Measurements from ENCODE around the gene B9D1. TPM values are rescaled to one million over a fixed set of nuclear protein-coding genes. Genes with fewer than 3 reads are reported as not detected.

The B9D1 gene
- total RNA-seq, 1 experiment from 2014 or later, result 20.0 TPM

- Histone ChIP-seq H3K9me2 (ENCODE audit: insufficient read depth) (no peaks in the 10 kb centered on the region), H3K36me3 (ENCODE audit: control insufficient read depth in 1 of 2, insufficient read depth in 2 of 2, low read length in 2 of 2) (peaks cover 4 to 22% of the 10 kb centered on the region in 2 experiments; a peak in 2 of 4 replicates), H3K9me3 (ENCODE audit: control insufficient read depth in 1 of 2, insufficient read depth in 1 of 2, low read depth in 1 of 2, low read length in 2 of 2) (no peaks in the 10 kb centered on the region), H4K20me1 (ENCODE audit: insufficient read depth) (no peaks in the 10 kb centered on the region), H3K27ac (ENCODE audit: low read depth, low read length) (no peak overlapping the region), H3K9ac (ENCODE audit: low read length) (no peak overlapping the region), H3K4me3 (replicated peaks in 1 of 2; ENCODE audit: low read depth in 1 of 2, low read length in 2 of 2) (no peak overlapping the region), H2AFZ (ENCODE audit: low read depth, low read length, poor library complexity, severe bottlenecking) (no peak overlapping the region), H3K27me3 (ENCODE audit: insufficient read depth, low read length) (no peaks in the 10 kb centered on the region), H3K4me1 (ENCODE audit: control insufficient read depth in 1 of 2, insufficient read depth in 2 of 2, low read length in 2 of 2) (peaks cover 7 to 14% of the 10 kb centered on the region in 2 experiments; a peak in 3 of 4 replicates), H3K79me2 (ENCODE audit: insufficient read depth, low read length) (no peaks in the 10 kb centered on the region), H3K4me2 (ENCODE audit: low read length) (no peak overlapping the region)
- ChIA-PET RAD21 (ENCODE audit: low non-redundant PET in 1 of 2, low total read pairs in 2 of 2, uncharacterized antibody in 2 of 2, unreplicated experiment in 2 of 2) (no interaction called here), CTCF (no interaction called here), POLR2A (no interaction called here)
- TF ChIP-seq ZNF274 (IDR thresholded peaks at IDR 0.05; ENCODE audit: low read depth, low read length), result no peak
- TF ChIP-seq ZFX (IDR thresholded peaks at IDR 0.05), result no peak
- BruUV-seq (replicated peaks), result no TSS peak
- ATAC-seq (no peak), DNase-seq (ENCODE audit: low read depth, low spot score) (no peak)
- intact Hi-C loops (cut with micrococcal nuclease), result no loop called here
These were observed 26.4 kb downstream of the B9D1 start for GRCh38 chr17:19335951-19336631.

GRCh38 chr17:19334331-19334730 lies 28.2 kb downstream of the B9D1 start:
- no peak for DNase-seq (ENCODE audit: low read depth, low spot score)
- no peak for ATAC-seq
- Histone ChIP-seq H3K79me2 (ENCODE audit: insufficient read depth, low read length) (no peaks in the 10 kb centered on the region), H3K4me2 (ENCODE audit: low read length) (no peak overlapping the region), H3K9me2 (ENCODE audit: insufficient read depth) (no peaks in the 10 kb centered on the region), H3K4me1 (ENCODE audit: control insufficient read depth in 1 of 2, insufficient read depth in 2 of 2, low read length in 2 of 2) (peaks cover 7 to 14% of the 10 kb centered on the region in 2 experiments; a peak in 3 of 4 replicates), H2AFZ (ENCODE audit: low read depth, low read length, poor library complexity, severe bottlenecking) (no peak overlapping the region), H3K4me3 (replicated peaks in 1 of 2; ENCODE audit: low read depth in 1 of 2, low read length in 2 of 2) (no peak overlapping the region), H3K27me3 (ENCODE audit: insufficient read depth, low read length) (no peaks in the 10 kb centered on the region), H3K9me3 (ENCODE audit: control insufficient read depth in 1 of 2, insufficient read depth in 1 of 2, low read depth in 1 of 2, low read length in 2 of 2) (no peaks in the 10 kb centered on the region), H3K36me3 (ENCODE audit: control insufficient read depth in 1 of 2, insufficient read depth in 2 of 2, low read length in 2 of 2) (peaks cover 4 to 22% of the 10 kb centered on the region in 2 experiments; a peak in 2 of 4 replicates), H3K9ac (ENCODE audit: low read length) (no peak overlapping the region), H4K20me1 (ENCODE audit: insufficient read depth) (no peaks in the 10 kb centered on the region), H3K27ac (ENCODE audit: low read depth, low read length) (no peak overlapping the region)
- intact Hi-C loops (cut with micrococcal nuclease), result no loop called here
- TF ChIP-seq YY1 (IDR thresholded peaks at IDR 0.05; ENCODE audit: extremely low read depth, insufficient replicate concordance, low read depth, low read length), result no peak
- TF ChIP-seq CEBPB (IDR thresholded peaks at IDR 0.05; ENCODE audit: low read depth), result no peak
- no peak for TF ChIP-seq POLR2A (IDR thresholded peaks at IDR 0.05; ENCODE audit: borderline replicate concordance, extremely low read depth, insufficient read depth, insufficient read length)
- TF ChIP-seq ZNF274 (IDR thresholded peaks at IDR 0.05; ENCODE audit: low read depth, low read length), result no peak
- no peak for TF ChIP-seq ELF1 (IDR thresholded peaks at IDR 0.05; ENCODE audit: borderline replicate concordance, low read depth)
- no peak for TF ChIP-seq CBX3 (IDR thresholded peaks at IDR 0.05; ENCODE audit: low read depth)
- TF ChIP-seq ATF3 (IDR thresholded peaks at IDR 0.05), result no peak
- TF ChIP-seq REST (IDR thresholded peaks at IDR 0.05; ENCODE audit: low read depth), result no peak
- TF ChIP-seq JUND (IDR thresholded peaks at IDR 0.05), result no peak
- no peak for TF ChIP-seq RAD21 (IDR thresholded peaks at IDR 0.05; ENCODE audit: low read depth)
- no peak for TF ChIP-seq ZBTB33 (IDR thresholded peaks at IDR 0.05; ENCODE audit: extremely low read depth, insufficient replicate concordance, low read length)
- TF ChIP-seq EGR1 (IDR thresholded peaks at IDR 0.05; ENCODE audit: low read depth), result no peak
- TF ChIP-seq FOSL1 (IDR thresholded peaks at IDR 0.05; ENCODE audit: low read depth), result no peak
- POLR2A ChIA-PET, result no interaction called here
- CTCF ChIA-PET, result no interaction called here
- RAD21 ChIA-PET (ENCODE audit: low non-redundant PET in 1 of 2, low total read pairs in 2 of 2, uncharacterized antibody in 2 of 2, unreplicated experiment in 2 of 2), result no interaction called here
- no TSS peak for BruUV-seq (replicated peaks)

Data from HCT116 (cell line).